Naive thymus-derived CD8-positive, alpha-beta T cell (primary cell): ENCODE measurements around the gene LRRFIP1. TPM values are rescaled to one million over a fixed set of nuclear protein-coding genes. Genes with fewer than 3 reads are reported as not detected.
A peak's percentile ranks its signal among the peaks of the same experiment; 100 is the strongest.
"Not testable (repeated sequence)": the region's sequence is repeated elsewhere in the genome, so short reads cannot be mapped to it uniquely, and the experiment has no call there.

ENCODE experiments used
- ATAC-seq, 2 donors: fragments of 150-1000 bp; cut with Tn5 transposase in 1 of 2; sonication (Bioruptor Pico), chemical (Tn5 transposase) in 1 of 2; 1 replicate in 1 of 2; 2 replicates in 1 of 2; pipeline ENCODE4 v1.10.0; 2021; ENCODE audit warnings: mild to moderate bottlenecking in 2 of 2, moderate library complexity in 2 of 2
- POLR2A ChIA-PET: fragments of 350-600 bp; sonication (Branson Sonifier 250); formaldehyde crosslinking; loops from one replicate; lab custom pipeline; 2021; ENCODE audit warnings: antibody characterized with exemption; lab: Charles Lee
- DNase-seq, 10 donors: peaks; one replicate each; pipeline versions ENCODE4 v3.0.0 to v3.0.0-alpha.2; 2020 to 2022
- H3K27ac Mint-ChIP-seq, 10 donors: one replicate each; pipeline ENCODE4 v1.8.0; 2020 to 2022; ENCODE audit warnings: mild to moderate bottlenecking in 10 of 10, mixed read lengths in 10 of 10, moderate library complexity in 4 of 10, inconsistent platforms in 1 of 10
- H3K27me3 Mint-ChIP-seq, 5 donors: one replicate each; pipeline ENCODE4 v1.8.0; 2021 to 2022; ENCODE audit warnings: mixed read lengths in 5 of 5
- H3K36me3 Mint-ChIP-seq, 3 donors: one replicate each; pipeline ENCODE4 v1.8.0; 2020 to 2022; ENCODE audit warnings: mixed read lengths in 3 of 3, mild to moderate bottlenecking in 2 of 3, inconsistent platforms in 1 of 3
- H3K4me1 Mint-ChIP-seq, 4 donors: one replicate each; pipeline ENCODE4 v1.8.0; 2021 to 2022; ENCODE audit warnings: mixed read lengths in 4 of 4
- H3K4me3 Mint-ChIP-seq, 10 donors: one replicate each; pipeline ENCODE4 v1.8.0; 2020 to 2022; ENCODE audit warnings: mild to moderate bottlenecking in 10 of 10, mixed read lengths in 10 of 10, moderate library complexity in 6 of 10, inconsistent platforms in 1 of 10
- H3K9me3 Mint-ChIP-seq, 9 donors: one replicate each; pipeline ENCODE4 v1.8.0; 2020 to 2022; ENCODE audit warnings: mixed read lengths in 9 of 9, mild to moderate bottlenecking in 3 of 9, inconsistent platforms in 1 of 9, moderate library complexity in 1 of 9
- polyA plus RNA-seq, 3 donors: library from polyadenylated mRNA; unstranded; fragments of 300-500 nt; fragmentation: Illumina TruSeq; gene quantifications; one replicate each; pipeline ENCODE4 v1.2.3, GENCODE V29; 2021
- total RNA-seq, 8 experiments: library from RNA in 2 of 8; stranded (reverse) in 2 of 8; gene quantifications; one replicate each; pipeline ENCODE4 v1.2.3 and lab custom pipeline; 2021 to 2026

Gene LRRFIP1
- total and polyA plus RNA-seq, 5 experiments from 2014 or later: 72.9 to 103 (median 91.8) TPM

DNA sequence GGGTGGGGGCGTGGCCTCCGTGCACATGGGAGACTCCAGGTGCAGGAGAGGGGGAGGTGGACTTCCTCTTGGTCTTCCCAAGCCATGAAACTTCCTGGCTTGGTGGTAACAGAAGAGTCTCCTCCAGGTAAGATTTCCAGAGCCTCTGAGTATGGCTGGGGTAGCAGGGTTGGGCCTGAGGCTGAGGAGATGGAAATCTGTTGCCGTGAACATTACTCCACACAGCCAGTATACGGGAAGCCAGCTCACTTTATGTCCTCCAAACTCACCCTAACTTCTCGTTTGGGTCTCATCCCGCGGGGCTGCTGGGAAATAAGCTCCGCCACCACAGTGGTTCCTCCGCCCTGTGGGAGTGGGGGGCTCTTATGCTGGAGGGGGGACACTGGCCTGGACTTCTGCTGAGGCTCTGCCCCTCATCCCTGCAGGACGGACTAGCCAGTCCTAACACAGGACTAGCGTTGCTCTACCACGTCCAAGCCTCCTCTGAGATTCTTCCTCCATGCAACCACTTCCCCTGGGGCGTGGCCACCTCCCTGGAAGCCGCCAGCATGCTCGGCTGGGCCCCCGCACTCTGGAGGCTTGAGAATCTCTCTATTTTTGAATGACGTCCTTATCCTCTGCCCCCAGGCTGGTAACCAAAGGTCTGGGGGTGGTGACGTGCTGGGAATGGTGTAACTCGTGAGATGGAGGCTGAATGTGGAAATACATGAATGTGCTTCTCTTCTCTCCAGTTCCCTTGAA, 36.1 kb upstream of the LRRFIP1 start:
- POLR2A ChIA-PET: no interaction called here
- Mint-ChIP-seq H3K4me3 (peak overlapping the region in 4 of 10 donors; percentile 8 to 35 (median 12)), H3K9me3 (no peaks in the 10 kb centered on the region), H3K36me3 (no peaks in the 10 kb centered on the region), H3K4me1 (peaks cover 3 to 17% (median 11%) of the 10 kb centered on the region in 4 donors), H3K27ac (peak overlapping the region in 6 of 10 donors; percentile 43 to 81 (median 60)), H3K27me3 (no peaks in the 10 kb centered on the region)
- DNase-seq (no peak), ATAC-seq (peak; percentile 56 to 76)

DNA sequence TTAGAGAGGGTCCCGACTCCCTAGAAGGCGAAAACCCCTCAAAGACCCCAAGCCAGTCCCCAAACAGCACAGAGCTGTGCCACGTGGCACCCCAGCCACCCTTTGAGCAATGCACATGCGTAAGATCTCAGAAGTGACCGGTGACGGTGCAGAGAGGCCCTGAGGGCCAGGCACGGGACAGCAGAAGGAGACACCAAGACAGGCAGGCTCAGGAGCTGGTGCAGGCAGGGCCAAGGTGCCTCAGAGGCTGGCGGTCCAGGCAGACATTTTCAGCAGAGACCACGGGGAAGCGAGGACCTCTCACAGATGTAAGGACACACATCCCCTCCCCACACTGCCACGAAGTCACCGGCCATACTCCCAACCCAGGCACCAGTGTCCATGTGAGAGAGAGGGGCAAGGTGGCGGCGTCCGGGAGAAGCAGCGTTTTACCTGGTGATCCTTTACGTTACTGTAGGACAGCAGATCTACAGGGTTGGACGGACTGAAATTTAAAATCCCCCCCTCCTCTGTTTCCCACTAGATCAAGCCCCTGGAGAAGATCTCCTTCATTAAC, 34.9 kb upstream of the LRRFIP1 start:
- H3K27ac Mint-ChIP-seq: peak overlapping the region in 1 of 10 donors; percentile 79
- no peak for ATAC-seq
- POLR2A ChIA-PET: no interaction called here

DNA sequence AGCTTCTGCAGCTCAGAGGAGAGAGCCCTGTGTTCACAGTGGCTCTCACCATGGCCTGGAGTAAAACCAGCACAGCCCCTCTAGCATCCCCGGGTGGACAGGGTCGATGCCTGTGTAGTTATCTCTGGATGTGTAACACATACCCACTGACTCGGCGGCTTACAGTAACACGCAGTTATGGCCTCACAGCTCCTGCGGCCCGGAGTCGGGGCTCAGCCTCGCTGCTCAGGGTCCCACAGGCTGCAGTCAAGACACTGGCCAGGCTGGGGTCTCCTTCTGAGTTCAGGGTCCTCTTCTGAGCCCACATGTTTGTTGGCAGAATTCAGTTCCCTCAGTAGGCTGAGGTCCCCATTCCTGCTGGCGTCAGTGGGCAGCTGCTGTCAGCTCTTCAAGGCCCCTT, 34.4 kb upstream of the LRRFIP1 start:
- Mint-ChIP-seq H3K36me3 (no peaks in the 10 kb centered on the region), H3K9me3 (no peaks in the 10 kb centered on the region), H3K27ac (peak overlapping the region in 2 of 10 donors; percentile 52 to 79), H3K4me3 (no peak overlapping the region), H3K27me3 (no peaks in the 10 kb centered on the region), H3K4me1 (peaks cover 8 to 23% (median 11%) of the 10 kb centered on the region in 4 donors)
- POLR2A ChIA-PET: no interaction called here
- no peak for DNase-seq
- no peak for ATAC-seq

More for the DNA sequence above, 34.9 kb upstream of the LRRFIP1 start:
- Mint-ChIP-seq H3K4me3 (no peak overlapping the region), H3K4me1 (peaks cover 3 to 17% (median 11%) of the 10 kb centered on the region in 4 donors), H3K27me3 (no peaks in the 10 kb centered on the region), H3K9me3 (no peaks in the 10 kb centered on the region), H3K36me3 (no peaks in the 10 kb centered on the region)
- DNase-seq: no peak

DNA sequence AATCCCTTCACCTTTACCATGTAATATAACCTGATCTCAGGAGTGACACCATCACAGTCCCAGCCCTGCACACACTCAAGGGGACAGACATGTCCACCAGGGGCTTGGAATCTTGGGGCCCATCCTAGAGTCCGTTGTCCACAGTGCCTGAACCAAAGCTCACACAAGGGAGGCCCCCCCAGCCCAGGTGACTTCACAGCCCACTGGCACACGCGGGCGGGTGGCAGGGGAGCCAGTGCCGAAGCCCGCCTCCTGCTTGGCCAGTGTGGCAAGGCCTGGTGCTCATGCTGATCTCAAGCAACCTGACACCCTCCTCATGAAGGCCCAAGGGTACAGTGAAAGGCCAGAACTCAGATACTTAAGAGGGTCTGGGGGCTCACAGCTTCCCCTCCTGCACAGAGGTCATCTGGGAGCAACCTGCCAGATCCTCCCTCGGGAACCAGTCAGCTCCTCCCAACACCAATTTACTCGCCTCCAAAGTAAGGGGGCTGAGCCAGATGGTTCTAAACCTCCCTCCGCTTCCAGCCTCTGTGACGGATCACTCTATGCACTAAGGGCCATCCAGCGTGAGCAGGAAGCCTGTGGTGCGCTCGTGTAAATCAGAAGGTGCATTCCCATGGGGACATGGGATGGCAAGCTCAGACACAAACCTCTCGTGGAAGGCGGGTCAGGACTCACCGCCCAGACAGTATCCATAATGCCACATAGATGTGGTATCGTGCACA, 33.6 kb upstream of the LRRFIP1 start:
- DNase-seq (no peak), ATAC-seq (no peak)
- POLR2A ChIA-PET: no interaction called here
- Mint-ChIP-seq H3K9me3 (no peaks in the 10 kb centered on the region), H3K27ac (peak overlapping the region in 2 of 10 donors; percentile 17 to 64), H3K36me3 (no peaks in the 10 kb centered on the region), H3K27me3 (no peaks in the 10 kb centered on the region), H3K4me1 (peaks cover 10 to 30% (median 12%) of the 10 kb centered on the region in 4 donors), H3K4me3 (no peak overlapping the region)

DNA sequence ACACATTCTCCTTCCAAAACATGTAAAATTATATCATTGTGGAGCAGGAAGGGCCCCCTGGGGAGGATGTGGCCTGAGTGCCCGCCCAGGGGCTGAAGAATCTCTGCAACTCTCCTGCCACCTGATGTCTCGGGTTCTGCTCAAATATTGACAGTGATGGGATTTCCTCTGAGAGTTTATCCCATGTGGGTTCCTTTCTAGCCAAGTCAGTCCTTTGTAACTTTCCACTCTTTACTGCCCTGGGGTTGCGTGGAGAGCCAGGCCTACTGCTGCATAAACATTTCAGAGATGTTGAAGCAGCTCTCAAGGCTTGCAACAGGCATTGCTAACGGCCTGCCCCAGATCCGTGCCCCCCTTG, 32.9 kb upstream of the LRRFIP1 start:
- Mint-ChIP-seq H3K27ac (peak overlapping the region in 4 of 10 donors; percentile 63 to 92 (median 74)), H3K36me3 (no peaks in the 10 kb centered on the region), H3K27me3 (no peaks in the 10 kb centered on the region), H3K9me3 (no peaks in the 10 kb centered on the region), H3K4me3 (no peak overlapping the region), H3K4me1 (peaks cover 10 to 36% (median 12%) of the 10 kb centered on the region in 4 donors)
- POLR2A ChIA-PET: no interaction called here
- DNase-seq: no peak
- no peak for ATAC-seq

DNA sequence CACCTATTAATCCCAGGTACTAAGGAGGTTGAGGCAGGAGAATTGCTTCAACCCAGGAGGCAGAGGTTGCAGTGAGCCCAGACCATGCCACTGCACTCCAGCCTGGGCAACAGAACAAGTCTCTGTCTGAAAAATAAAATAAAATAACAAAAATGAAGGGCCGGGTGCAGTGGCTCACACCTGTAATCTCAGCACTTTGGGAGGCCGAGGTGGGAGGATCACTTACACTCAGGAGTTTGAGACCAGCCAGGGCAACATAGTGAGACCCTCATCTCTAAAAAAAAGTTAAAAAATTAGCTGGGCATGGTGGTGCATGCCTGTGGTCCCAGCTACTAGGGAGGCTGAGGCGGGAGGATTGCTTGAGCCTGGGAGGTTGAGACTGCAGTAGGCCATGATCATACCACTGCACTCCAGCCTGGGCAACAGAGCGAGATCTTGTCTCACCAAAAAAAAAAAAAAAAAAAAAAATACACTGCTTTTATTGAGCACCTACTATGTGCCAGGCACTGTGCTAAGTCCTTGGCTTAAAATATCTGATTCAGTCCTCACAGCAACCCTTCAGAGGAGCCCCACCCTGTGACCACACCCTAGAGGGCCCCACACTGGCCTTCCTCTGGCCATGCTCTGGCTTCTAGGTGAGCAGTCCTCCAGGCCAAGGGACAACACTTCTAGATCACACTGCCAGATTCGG, 31.4 kb upstream of the LRRFIP1 start:
- H3K27me3 Mint-ChIP-seq, POLR2A ChIA-PET, ATAC-seq, H3K4me3 Mint-ChIP-seq, H3K9me3 Mint-ChIP-seq, H3K36me3 Mint-ChIP-seq, DNase-seq: not testable (repeated sequence)
- H3K4me1 Mint-ChIP-seq: peaks cover 8 to 29% (median 12%) of the 10 kb centered on the region in 4 donors
- H3K27ac Mint-ChIP-seq: peak overlapping the region in 6 of 10 donors; percentile 11 to 98 (median 70)

DNA sequence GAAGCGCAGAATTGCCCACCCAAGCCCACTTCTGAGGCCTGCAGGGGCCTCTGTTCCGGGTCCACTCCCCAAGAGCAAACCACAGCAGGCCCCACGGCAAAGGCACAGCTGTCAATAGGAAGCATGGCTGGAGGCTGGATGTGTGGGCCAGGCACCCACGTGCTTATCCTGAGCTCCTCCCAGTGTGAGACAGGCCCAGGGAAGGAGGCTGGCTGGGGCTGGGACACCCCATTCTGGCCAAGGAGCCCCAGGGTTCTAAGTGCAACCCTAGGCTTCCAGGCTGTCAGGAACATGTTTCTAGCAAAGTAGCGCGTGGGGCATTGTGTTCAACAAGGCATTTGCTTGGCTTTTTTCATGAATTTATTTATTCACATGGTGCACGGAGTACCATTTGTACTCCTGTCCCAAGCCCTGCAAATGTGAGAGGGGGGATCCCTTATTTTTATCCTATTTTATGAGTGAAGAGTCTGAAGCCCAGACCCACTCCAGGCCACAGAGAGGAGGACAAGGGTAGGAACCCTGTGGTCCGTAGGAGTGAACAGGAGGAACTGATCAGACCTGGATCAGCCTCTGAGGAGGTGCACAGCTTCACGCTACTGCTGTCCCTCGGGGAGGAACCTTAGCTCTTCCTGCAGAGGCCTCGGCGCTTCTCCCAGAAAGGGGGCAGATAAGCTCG, 30.7 kb upstream of the LRRFIP1 start:
- Mint-ChIP-seq H3K9me3 (no peaks in the 10 kb centered on the region), H3K4me1 (peaks cover under 1 to 22% (median 8%) of the 10 kb centered on the region in 4 donors), H3K4me3 (no peak overlapping the region), H3K27ac (peak overlapping the region in 8 of 10 donors; percentile 11 to 98 (median 60)), H3K27me3 (no peaks in the 10 kb centered on the region), H3K36me3 (no peaks in the 10 kb centered on the region)
- ATAC-seq: no peak
- POLR2A ChIA-PET: no interaction called here
- no peak for DNase-seq

DNA sequence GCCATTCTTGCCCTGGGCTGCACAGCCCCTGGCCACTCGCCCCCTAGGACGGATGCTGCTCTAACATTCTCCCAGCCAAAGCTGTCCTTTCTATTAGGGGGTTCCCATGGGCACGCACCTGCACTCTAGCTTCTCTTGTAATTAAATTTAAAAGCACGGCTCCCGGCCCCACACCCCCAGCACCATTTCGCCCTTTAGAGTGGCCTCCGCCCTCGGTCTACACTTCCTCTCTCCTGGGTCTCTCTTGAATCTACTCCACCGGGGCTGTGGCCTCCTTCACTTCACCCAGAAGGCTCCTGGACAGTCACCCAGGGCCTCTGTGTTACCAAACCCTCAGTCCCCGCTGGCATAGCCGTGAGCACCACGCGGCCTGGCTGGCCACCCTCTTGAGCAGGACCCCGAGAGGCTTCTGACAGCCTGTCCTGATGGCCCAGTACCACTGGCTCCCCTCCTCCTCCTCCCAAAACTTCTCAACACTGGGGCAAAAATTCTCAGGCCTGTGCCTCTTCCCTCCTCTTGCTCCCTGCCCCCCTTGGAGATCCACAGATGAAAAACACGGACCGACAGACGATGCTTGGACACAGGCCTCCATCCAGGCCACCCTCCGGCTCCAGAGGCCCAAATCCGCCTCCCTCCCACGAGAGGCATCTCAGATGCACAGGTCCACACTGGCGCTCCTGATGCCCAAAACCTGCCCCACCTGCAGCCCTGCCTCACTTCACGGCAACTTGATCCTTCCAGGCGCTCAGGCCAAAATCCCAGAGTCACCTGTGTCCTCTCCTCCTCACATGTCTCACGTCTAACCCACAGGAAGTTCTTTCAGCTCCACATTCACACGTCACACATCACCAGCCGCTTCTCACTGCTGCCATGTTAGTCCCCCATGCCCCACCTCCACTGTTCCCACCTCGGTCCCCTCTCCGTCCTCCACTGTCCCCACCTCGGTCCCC, 29.9 kb upstream of the LRRFIP1 start:
- no peak for DNase-seq
- Mint-ChIP-seq H3K27ac (peak overlapping the region in 7 of 10 donors; percentile 29 to 98 (median 80)), H3K9me3 (no peaks in the 10 kb centered on the region), H3K36me3 (no peaks in the 10 kb centered on the region), H3K4me3 (no peak overlapping the region), H3K4me1 (peaks cover 2 to 24% (median 9%) of the 10 kb centered on the region in 4 donors), H3K27me3 (no peaks in the 10 kb centered on the region)
- POLR2A ChIA-PET: interaction anchor here (0.6 kb wide), 1 partner anchor 31 kb away, joined by 3 read pairs; no protein-coding TSS in a partner anchor
- peak in 1 of 2 donors; percentile 20 for ATAC-seq

DNA sequence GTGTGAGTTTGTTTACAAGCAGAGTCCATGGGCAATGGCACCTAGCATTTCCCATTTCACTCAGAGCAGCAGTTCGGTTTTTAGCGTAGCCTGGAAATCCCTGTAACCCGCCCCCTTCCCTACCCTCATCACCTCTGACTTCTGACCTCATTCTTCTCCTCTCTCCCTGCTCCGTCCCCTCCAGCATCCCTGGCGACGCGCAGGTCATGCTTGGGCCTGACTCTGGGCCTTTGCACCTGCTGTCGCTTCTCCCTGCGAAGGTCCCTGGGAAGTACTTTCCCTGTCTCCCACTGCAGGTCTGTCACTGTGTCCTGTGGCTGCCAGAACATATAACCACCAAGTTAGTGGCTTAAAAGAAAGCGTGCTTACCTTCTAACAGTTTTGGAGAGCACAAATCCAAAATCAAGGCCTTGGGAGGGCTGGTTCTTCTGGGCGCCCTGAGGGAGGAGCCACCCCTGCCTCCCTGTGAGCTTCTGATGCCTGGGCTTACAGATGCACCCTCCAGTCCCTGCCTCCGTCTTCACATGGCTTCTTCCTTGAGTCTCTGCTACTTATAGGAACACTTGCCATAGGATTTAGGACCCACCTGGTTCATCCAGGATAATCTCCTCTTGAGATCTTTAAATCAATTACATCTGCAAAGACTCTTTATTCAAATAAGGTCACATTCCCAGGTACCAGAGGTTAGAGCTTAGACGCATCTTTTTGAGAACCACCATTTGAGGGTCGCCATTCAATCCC, 28.7 kb upstream of the LRRFIP1 start:
- H3K36me3 Mint-ChIP-seq: no peaks in the 10 kb centered on the region

DNA sequence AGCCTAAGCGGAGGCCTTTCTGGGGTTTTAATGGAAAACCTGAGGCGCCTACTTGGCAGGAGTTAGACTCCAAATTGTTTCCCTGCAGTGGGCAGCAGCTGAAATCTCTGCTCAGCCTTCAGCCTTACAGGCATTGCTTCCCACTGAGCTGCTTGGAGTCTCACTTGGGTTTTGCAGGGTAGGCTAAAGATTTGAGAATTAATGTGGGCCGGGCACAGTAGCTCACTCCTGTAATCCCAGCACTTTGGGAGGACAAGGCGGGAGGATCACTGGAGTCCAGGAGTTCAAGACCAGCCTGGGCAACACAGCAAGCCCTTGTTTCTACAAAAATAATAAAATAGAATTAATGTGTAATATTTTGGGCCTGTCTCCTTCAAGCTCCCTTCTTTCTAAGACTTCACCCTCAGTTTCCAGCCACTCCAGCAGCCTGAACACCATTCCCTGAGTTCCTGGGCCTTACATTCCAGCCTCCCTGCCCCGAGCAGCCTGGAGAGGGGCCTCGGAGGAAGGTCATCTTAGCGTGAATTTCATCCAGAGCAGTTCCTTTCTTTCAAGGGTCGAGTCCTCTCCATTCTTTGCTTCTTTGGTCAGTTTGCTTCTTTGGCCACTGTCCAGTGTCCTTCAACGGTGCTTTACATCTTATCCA, 27.8 kb upstream of the LRRFIP1 start:
- ATAC-seq: no peak
- H3K36me3 Mint-ChIP-seq: no peaks in the 10 kb centered on the region
- POLR2A ChIA-PET: no interaction called here
- peak overlapping the region in 7 of 10 donors; percentile 61 to 99 (median 89) for H3K27ac Mint-ChIP-seq
- H3K27me3 Mint-ChIP-seq: no peaks in the 10 kb centered on the region
- H3K4me3 Mint-ChIP-seq: no peak overlapping the region
- no peaks in the 10 kb centered on the region for H3K9me3 Mint-ChIP-seq
- H3K4me1 Mint-ChIP-seq: peaks cover 19 to 44% (median 22%) of the 10 kb centered on the region in 4 donors
- no peak for DNase-seq

More for the DNA sequence above, 28.7 kb upstream of the LRRFIP1 start:
- DNase-seq (no peak), ATAC-seq (no peak)
- H3K27me3 Mint-ChIP-seq: no peaks in the 10 kb centered on the region
- POLR2A ChIA-PET: interaction anchor here (0.6 kb wide), 1 partner anchor 30 kb away, joined by 3 read pairs; no protein-coding TSS in a partner anchor
- H3K9me3 Mint-ChIP-seq: no peaks in the 10 kb centered on the region
- H3K4me1 Mint-ChIP-seq: peaks cover 14 to 36% (median 18%) of the 10 kb centered on the region in 4 donors
- no peak overlapping the region for H3K4me3 Mint-ChIP-seq
- peak overlapping the region; percentile 48 to 98 (median 84) for H3K27ac Mint-ChIP-seq
